Measurements from ENCODE around the gene FSHR. TPM values are rescaled to one million over a fixed set of nuclear protein-coding genes. Genes with fewer than 3 reads are reported as not detected.

FSHR gene
- total RNA-seq, 1 experiment from 2014 or later, result not detected

- intact Hi-C loops (cut with micrococcal nuclease; ENCODE audit: unreplicated experiment), result no loop called here
- H3K4me3 ChIP-seq (ENCODE audit: low read depth, low read length, poor library complexity, severe bottlenecking), result no peak overlapping the region
- TF ChIP-seq EZH2 (IDR thresholded peaks at IDR 0.05; ENCODE audit: borderline replicate concordance, low read depth, low read length, poor library complexity, severe bottlenecking), result no peak
- no peak for TF ChIP-seq CTCF (conservative IDR thresholded peaks at IDR 0.05; ENCODE audit: low read depth, low read length)
- no peaks in the 10 kb centered on the region for H3K36me3 ChIP-seq (ENCODE audit: insufficient read depth, low read length, poor library complexity, severe bottlenecking)
- no peaks in the 10 kb centered on the region for H3K9me3 ChIP-seq (ENCODE audit: low read depth, low read length, poor library complexity, severe bottlenecking)
- BruUV-seq (replicated peaks), result no TSS peak
- POLR2A ChIA-PET (ENCODE audit: low non-redundant PET), result no interaction called here
- no peaks in the 10 kb centered on the region for H3K27me3 ChIP-seq (replicated peaks; ENCODE audit: insufficient read depth, low read depth, low read length, poor library complexity)
- H3K4me1 ChIP-seq (ENCODE audit: insufficient read depth, low read length, poor library complexity, severe bottlenecking), result no peaks in the 10 kb centered on the region
- CTCF ChIA-PET, result no interaction called here
- no peak for DNase-seq (ENCODE audit: low spot score)
- H3K27ac ChIP-seq (ENCODE audit: low read depth, low read length, poor library complexity, severe bottlenecking), result no peak overlapping the region
Measured at GRCh38 chr2:49192036-49192435, 37.7 kb upstream of the FSHR start.

GRCh38 chr2:49189512-49190225 lies 35.4 kb upstream of the FSHR start:
- Histone ChIP-seq H3K9me3 (ENCODE audit: low read depth, low read length, poor library complexity, severe bottlenecking) (no peaks in the 10 kb centered on the region), H3K4me1 (ENCODE audit: insufficient read depth, low read length, poor library complexity, severe bottlenecking) (no peaks in the 10 kb centered on the region), H3K27me3 (replicated peaks; ENCODE audit: insufficient read depth, low read depth, low read length, poor library complexity) (no peaks in the 10 kb centered on the region), H3K36me3 (ENCODE audit: insufficient read depth, low read length, poor library complexity, severe bottlenecking) (no peaks in the 10 kb centered on the region), H3K27ac (ENCODE audit: low read depth, low read length, poor library complexity, severe bottlenecking) (no peak overlapping the region), H3K4me3 (ENCODE audit: low read depth, low read length, poor library complexity, severe bottlenecking) (no peak overlapping the region)
- TF ChIP-seq CTCF (conservative IDR thresholded peaks at IDR 0.05; ENCODE audit: low read depth, low read length), result no peak
- no peak for TF ChIP-seq EZH2 (IDR thresholded peaks at IDR 0.05; ENCODE audit: borderline replicate concordance, low read depth, low read length, poor library complexity, severe bottlenecking)
- CTCF ChIA-PET, result no interaction called here
- BruUV-seq (replicated peaks), result no TSS peak
- POLR2A ChIA-PET (ENCODE audit: low non-redundant PET), result no interaction called here
- intact Hi-C loops (cut with micrococcal nuclease; ENCODE audit: unreplicated experiment), result no loop called here
- DNase-seq (ENCODE audit: low spot score), result no peak

GRCh38 chr2:49186050-49186648 lies 31.8 kb upstream of the FSHR start:
- DNase-seq (ENCODE audit: low spot score), result no peak
- TF ChIP-seq EZH2 (IDR thresholded peaks at IDR 0.05; ENCODE audit: borderline replicate concordance, low read depth, low read length, poor library complexity, severe bottlenecking) (no peak), CTCF (conservative IDR thresholded peaks at IDR 0.05; ENCODE audit: low read depth, low read length) (no peak)
- Histone ChIP-seq H3K4me3 (ENCODE audit: low read depth, low read length, poor library complexity, severe bottlenecking) (no peak overlapping the region), H3K27ac (ENCODE audit: low read depth, low read length, poor library complexity, severe bottlenecking) (no peak overlapping the region), H3K27me3 (replicated peaks; ENCODE audit: insufficient read depth, low read depth, low read length, poor library complexity) (no peaks in the 10 kb centered on the region), H3K4me1 (ENCODE audit: insufficient read depth, low read length, poor library complexity, severe bottlenecking) (no peaks in the 10 kb centered on the region), H3K36me3 (ENCODE audit: insufficient read depth, low read length, poor library complexity, severe bottlenecking) (no peaks in the 10 kb centered on the region), H3K9me3 (ENCODE audit: low read depth, low read length, poor library complexity, severe bottlenecking) (no peaks in the 10 kb centered on the region)
- CTCF ChIA-PET, result no interaction called here
- POLR2A ChIA-PET (ENCODE audit: low non-redundant PET), result no interaction called here
- intact Hi-C loops (cut with micrococcal nuclease; ENCODE audit: unreplicated experiment), result no loop called here
- BruUV-seq (replicated peaks), result no TSS peak

All from A673 (cell line).